ENCODE measurements around the gene ANKZF1.

Gene ANKZF1

DNA sequence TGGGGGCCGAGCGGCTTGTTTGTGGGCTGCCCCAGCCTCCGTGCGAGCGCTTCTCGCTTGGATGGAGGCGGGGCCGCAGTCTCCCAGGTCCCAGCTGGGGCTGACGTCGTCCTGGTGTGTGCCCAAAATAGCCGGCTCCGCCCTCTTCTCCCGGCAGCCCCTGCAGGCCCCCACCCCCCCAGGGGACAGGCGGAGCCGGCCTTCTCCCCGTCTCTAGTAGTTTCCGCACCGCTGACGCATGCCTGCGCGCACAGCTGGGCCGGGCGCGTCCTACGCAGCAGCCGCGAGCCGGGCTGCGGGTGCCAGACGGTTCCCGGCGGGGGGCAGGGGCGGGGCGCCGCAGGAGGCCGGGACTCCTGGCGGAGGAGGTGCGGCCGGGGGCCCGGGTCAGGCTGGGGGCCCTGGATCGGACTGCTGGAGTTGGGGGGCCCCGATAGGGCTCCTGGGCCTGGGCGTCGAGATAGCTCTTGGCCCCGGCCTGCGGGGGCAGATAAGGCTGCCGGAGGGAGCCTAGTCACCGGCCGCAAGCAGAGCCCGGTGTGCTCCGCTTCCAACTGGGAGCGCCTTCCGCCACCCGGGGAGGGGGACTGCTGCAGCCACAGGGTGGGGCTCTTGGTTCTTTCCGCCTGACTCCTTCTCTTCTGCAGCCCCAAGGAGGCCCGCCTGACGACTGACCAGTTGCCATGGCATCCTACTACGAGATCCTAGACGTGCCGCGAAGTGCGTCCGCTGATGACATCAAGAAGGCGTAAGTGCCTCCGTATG is 49.7 kb downstream of the ANKZF1 start, which contains the start of gene DNAJB2:
TSS of gene DNAJB2 (plus strand) at position 216 of the 765 bp plus-strand sequence. CDS start at position 684, 468 bp downstream.
- FAIRE-seq (peak; percentile 97), DNase-seq (ENCODE audit: extremely low spot score, insufficient read length, low read depth) (peak; percentile 100)

DNA sequence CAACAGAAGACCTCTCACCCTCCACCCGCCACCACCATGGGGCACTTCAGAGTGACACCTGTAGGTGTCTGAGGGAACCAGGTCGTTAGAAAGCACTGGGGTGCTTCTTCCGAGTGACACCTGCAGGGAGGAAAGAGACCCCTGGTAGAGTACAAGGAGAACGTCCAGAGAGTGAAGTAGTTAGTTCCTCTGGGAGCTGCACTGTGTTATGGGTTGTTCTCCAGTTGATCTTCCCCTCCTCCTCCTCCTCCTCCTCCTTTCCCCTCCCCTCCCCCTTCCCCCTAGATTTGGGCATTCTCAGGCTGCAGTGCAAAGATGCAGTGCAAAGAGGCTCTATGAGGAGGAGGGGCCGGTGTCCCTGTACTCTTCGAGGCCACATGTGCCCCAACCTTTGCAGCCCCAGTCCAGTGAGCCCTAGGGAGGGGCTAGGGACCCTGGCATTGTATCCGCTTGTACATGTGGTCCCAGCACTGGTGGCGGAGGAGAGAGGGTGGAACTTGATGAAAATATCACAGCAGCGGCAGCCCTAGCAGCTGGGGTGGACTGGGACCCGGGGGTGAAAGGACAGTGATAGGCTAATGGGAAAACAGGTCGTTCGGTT is 50.4 kb downstream of the ANKZF1 start:
- DNase-seq (ENCODE audit: extremely low spot score, insufficient read length, low read depth) (no peak), FAIRE-seq (peak; percentile 77)

GRCh38 chr2:219280651-219281050 is 51.0 kb downstream of the ANKZF1 start:
- FAIRE-seq (no peak), DNase-seq (ENCODE audit: extremely low spot score, insufficient read length, low read depth) (no peak)

GRCh38 chr2:219281588-219281987 is 52.0 kb downstream of the ANKZF1 start:
- DNase-seq (ENCODE audit: extremely low spot score, insufficient read length, low read depth) = no peak
- FAIRE-seq = no peak

DNA sequence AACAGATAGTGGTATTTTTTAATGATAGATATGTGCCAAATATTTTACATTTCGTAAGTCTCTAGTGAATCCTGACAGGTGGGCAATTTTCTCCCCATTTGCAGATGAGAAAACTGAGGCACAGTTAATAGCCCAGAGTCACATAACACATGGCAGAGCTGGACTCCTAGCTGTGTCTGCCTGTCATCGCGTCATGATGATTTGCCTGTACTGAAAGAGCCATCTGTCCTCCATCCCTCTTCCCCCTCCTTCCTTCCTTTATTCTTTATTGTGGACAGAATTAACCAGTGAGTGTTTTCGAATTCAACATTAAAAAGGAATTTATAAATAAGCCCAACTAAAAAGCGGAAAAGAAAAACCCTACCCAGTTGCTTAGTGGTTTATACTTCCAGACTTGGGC is 52.8 kb downstream of the ANKZF1 start:
- FAIRE-seq = no peak
- DNase-seq (ENCODE audit: extremely low spot score, insufficient read length, low read depth) = no peak

GRCh38 chr2:219282943-219283581 is 53.5 kb downstream of the ANKZF1 start:
- no peak for FAIRE-seq
- DNase-seq (ENCODE audit: extremely low spot score, insufficient read length, low read depth) = no peak

- no peak for FAIRE-seq
- DNase-seq (ENCODE audit: extremely low spot score, insufficient read length, low read depth) = no peak
These were observed 55.1 kb downstream of the ANKZF1 start for GRCh38 chr2:219284501-219285372.

DNA sequence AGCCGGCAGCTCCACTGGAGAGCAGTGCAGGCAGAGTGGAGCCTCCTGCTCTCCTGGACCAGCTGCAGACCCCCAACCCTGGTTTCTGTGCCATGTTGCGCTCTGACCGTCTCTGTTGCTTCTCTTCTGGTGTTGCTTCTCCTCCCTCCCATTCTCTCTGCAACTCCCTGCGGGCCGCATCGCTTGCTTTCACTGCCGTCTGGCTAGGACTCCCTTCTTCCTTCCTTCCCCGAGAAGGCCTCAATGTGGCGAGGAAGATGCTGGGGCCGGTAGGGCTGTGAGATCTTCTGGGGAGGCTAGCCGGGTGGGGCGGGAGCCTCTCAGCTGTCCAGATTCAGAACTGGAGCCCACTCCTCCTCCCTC is 55.7 kb downstream of the ANKZF1 start:
- DNase-seq (ENCODE audit: extremely low spot score, insufficient read length, low read depth) (no peak), FAIRE-seq (no peak)

- FAIRE-seq (no peak), DNase-seq (ENCODE audit: extremely low spot score, insufficient read length, low read depth) (no peak)
These were observed 56.4 kb downstream of the ANKZF1 start for GRCh38 chr2:219285894-219286425.
